ENCODE data around the gene LAMP5.

Gene LAMP5

GRCh38 chr20:9515741-9516233, 1.4 kb downstream of the LAMP5 start:
- Histone ChIP-seq H2AFZ (ENCODE audit: low read length) (peak overlapping the region; percentile 16; the same call in 1 of the 2 replicates), H3K4me2 (ENCODE audit: low read depth, low read length, poor library complexity, severe bottlenecking) (peak overlapping the region; percentile 96), H3F3A (ENCODE audit: low read depth) (peaks cover 17% of the 10 kb centered on the region), H3K27me3 (ENCODE audit: insufficient read depth, low read length, poor library complexity, severe bottlenecking) (peaks cover 13% of the 10 kb centered on the region), H4K20me1 (ENCODE audit: insufficient read depth, low read length, poor library complexity, severe bottlenecking) (peaks cover 51% of the 10 kb centered on the region), H3K9me3 (ENCODE audit: insufficient read depth, low read depth, low read length) (no peaks in the 10 kb centered on the region), H3K36me3 (ENCODE audit: insufficient read depth, low read length) (peaks cover 40% of the 10 kb centered on the region), H3K9me2 (replicated peaks; ENCODE audit: low read depth, low read length) (no peaks in the 10 kb centered on the region), H3K4me1 (ENCODE audit: insufficient read depth, low read length, poor library complexity, severe bottlenecking) (peaks cover 64% of the 10 kb centered on the region), H3K9ac (ENCODE audit: low read depth, low read length, poor library complexity, severe bottlenecking) (peak overlapping the region; percentile 93), H3K4me3 (ENCODE audit: low read length, poor library complexity, severe bottlenecking) (peak overlapping the region; percentile 80), H3K79me2 (ENCODE audit: insufficient read depth, low read length) (peaks cover 97% of the 10 kb centered on the region)
- TF ChIP-seq EZH2phosphoT487 (IDR thresholded peaks at IDR 0.05; ENCODE audit: borderline replicate concordance) (no peak), CTCF (conservative IDR thresholded peaks at IDR 0.05; ENCODE audit: low read length) (no peak)

- Histone ChIP-seq H4K20me1 (ENCODE audit: insufficient read depth, low read length, poor library complexity, severe bottlenecking) (peaks cover 57% of the 10 kb centered on the region), H3K79me2 (ENCODE audit: insufficient read depth, low read length) (peaks cover 97% of the 10 kb centered on the region), H3K27me3 (ENCODE audit: insufficient read depth, low read length, poor library complexity, severe bottlenecking) (peaks cover 13% of the 10 kb centered on the region), H3K9ac (ENCODE audit: low read depth, low read length, poor library complexity, severe bottlenecking) (peak overlapping the region; percentile 93), H3K9me2 (replicated peaks; ENCODE audit: low read depth, low read length) (no peaks in the 10 kb centered on the region), H3K36me3 (ENCODE audit: insufficient read depth, low read length) (peaks cover 46% of the 10 kb centered on the region), H3K9me3 (ENCODE audit: insufficient read depth, low read depth, low read length) (no peaks in the 10 kb centered on the region), H3K4me3 (ENCODE audit: low read length, poor library complexity, severe bottlenecking) (peak overlapping the region; percentile 80), H3K4me1 (ENCODE audit: insufficient read depth, low read length, poor library complexity, severe bottlenecking) (peaks cover 68% of the 10 kb centered on the region), H2AFZ (ENCODE audit: low read length) (peak overlapping the region; percentile 16; the same call in 1 of the 2 replicates), H3F3A (ENCODE audit: low read depth) (peaks cover 15% of the 10 kb centered on the region), H3K4me2 (ENCODE audit: low read depth, low read length, poor library complexity, severe bottlenecking) (peak overlapping the region; percentile 96)
- no peak for TF ChIP-seq EZH2phosphoT487 (IDR thresholded peaks at IDR 0.05; ENCODE audit: borderline replicate concordance)
- TF ChIP-seq CTCF (conservative IDR thresholded peaks at IDR 0.05; ENCODE audit: low read length), result peak; percentile 38
These were observed 2.0 kb downstream of the LAMP5 start for GRCh38 chr20:9516234-9516871.

- TF ChIP-seq CTCF (conservative IDR thresholded peaks at IDR 0.05; ENCODE audit: low read length) (peak; percentile 34), EZH2phosphoT487 (IDR thresholded peaks at IDR 0.05; ENCODE audit: borderline replicate concordance) (no peak)
- Histone ChIP-seq H3K9me2 (replicated peaks; ENCODE audit: low read depth, low read length) (no peaks in the 10 kb centered on the region), H2AFZ (ENCODE audit: low read length) (no peak overlapping the region), H4K20me1 (ENCODE audit: insufficient read depth, low read length, poor library complexity, severe bottlenecking) (peaks cover 68% of the 10 kb centered on the region), H3K36me3 (ENCODE audit: insufficient read depth, low read length) (peaks cover 57% of the 10 kb centered on the region), H3K9ac (ENCODE audit: low read depth, low read length, poor library complexity, severe bottlenecking) (peak overlapping the region; percentile 93), H3K27me3 (ENCODE audit: insufficient read depth, low read length, poor library complexity, severe bottlenecking) (peaks cover 13% of the 10 kb centered on the region), H3K4me2 (ENCODE audit: low read depth, low read length, poor library complexity, severe bottlenecking) (peak overlapping the region; percentile 96), H3K9me3 (ENCODE audit: insufficient read depth, low read depth, low read length) (no peaks in the 10 kb centered on the region), H3F3A (ENCODE audit: low read depth) (peaks cover 15% of the 10 kb centered on the region), H3K4me1 (ENCODE audit: insufficient read depth, low read length, poor library complexity, severe bottlenecking) (peaks cover 68% of the 10 kb centered on the region), H3K4me3 (ENCODE audit: low read length, poor library complexity, severe bottlenecking) (peak overlapping the region; percentile 80), H3K79me2 (ENCODE audit: insufficient read depth, low read length) (peaks cover 97% of the 10 kb centered on the region)
These were observed 3.1 kb downstream of the LAMP5 start for GRCh38 chr20:9517297-9518162.
